C4-2B (cell line): Measurements from ENCODE around the gene KDM3B.

Source experiments
- CTCF ChIP-seq: fragments of 450-650 bp; conservative IDR thresholded peaks from 2 replicates; pipeline ENCODE4 v1.5.1; 2017; ENCODE audit warnings: mild to moderate bottlenecking
- ZFX ChIP-seq: fragments of 450-650 bp; IDR thresholded peaks from 2 replicates; pipeline ENCODE4 v1.6.1; 2017

GRCh38 chr5:138476918-138477317 lies 124.4 kb downstream of the KDM3B start:
- TF ChIP-seq CTCF = no peak
- no peak for TF ChIP-seq ZFX
